ENCODE data around the gene SPAG16. TPM values are rescaled to one million over a fixed set of nuclear protein-coding genes. Genes with fewer than 3 reads are reported as not detected.
A peak's percentile ranks its signal among the peaks of the same experiment; 100 is the strongest.

SPAG16 gene
- total RNA-seq, 1 experiment from 2014 or later = 0.30 TPM

DNA sequence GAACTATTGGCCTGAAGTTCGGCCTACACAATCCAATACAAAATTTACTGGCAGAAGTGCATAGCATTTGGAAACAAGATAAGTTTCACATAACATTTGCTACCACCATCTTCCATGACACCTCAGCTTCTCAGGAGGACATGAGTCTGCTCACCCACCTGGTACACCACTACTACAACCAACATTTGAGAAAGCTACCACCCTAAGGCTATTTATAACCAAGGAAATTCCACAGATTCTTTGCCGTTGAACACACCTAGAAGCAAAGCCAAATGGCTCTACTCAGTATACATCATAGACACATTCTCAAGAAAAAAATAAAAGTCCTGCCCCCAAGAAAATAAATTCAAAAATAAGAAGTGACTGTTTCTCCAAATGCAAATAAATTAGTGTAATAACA is 145.3 kb downstream of the SPAG16 start:
- Histone ChIP-seq H3K9me2 (ENCODE audit: insufficient read depth) (no peaks in the 10 kb centered on the region), H3K4me1 (ENCODE audit: control insufficient read depth in 1 of 2, insufficient read depth in 2 of 2, low read length in 2 of 2) (peaks cover 0 to 10% of the 10 kb centered on the region in 2 experiments; a peak in 2 of 4 replicates), H3K27me3 (ENCODE audit: insufficient read depth, low read length) (no peaks in the 10 kb centered on the region), H3K36me3 (ENCODE audit: control insufficient read depth in 1 of 2, insufficient read depth in 2 of 2, low read length in 2 of 2) (no peaks in the 10 kb centered on the region), H3K4me2 (ENCODE audit: low read length) (peak overlapping the region; percentile 37), H2AFZ (ENCODE audit: low read depth, low read length, poor library complexity, severe bottlenecking) (peak overlapping the region; percentile 50), H3K27ac (ENCODE audit: low read depth, low read length) (no peak overlapping the region), H3K9me3 (ENCODE audit: control insufficient read depth in 1 of 2, insufficient read depth in 1 of 2, low read depth in 1 of 2, low read length in 2 of 2) (no peaks in the 10 kb centered on the region), H3K79me2 (ENCODE audit: insufficient read depth, low read length) (no peaks in the 10 kb centered on the region), H3K4me3 (replicated peaks in 1 of 2; ENCODE audit: low read depth in 1 of 2, low read length in 2 of 2) (0 out of 4 replicates have a peak overlapping the region, but pooled peaks of 1 of the 2 experiments have one; percentile 5), H3K9ac (ENCODE audit: low read length) (no peak overlapping the region), H4K20me1 (ENCODE audit: insufficient read depth) (no peaks in the 10 kb centered on the region)
- RAD21 ChIA-PET (ENCODE audit: low non-redundant PET in 1 of 2, low total read pairs in 2 of 2, uncharacterized antibody in 2 of 2, unreplicated experiment in 2 of 2) = no interaction called here
- no peak for DNase-seq (ENCODE audit: low read depth, low spot score)
- peak; percentile 38; the same call in 1 of the 2 replicates for ATAC-seq
- POLR2A ChIA-PET = no interaction called here
- CTCF ChIA-PET = no interaction called here
- BruUV-seq (replicated peaks) = no TSS peak
- TF ChIP-seq TCF7L2 (IDR thresholded peaks at IDR 0.05; ENCODE audit: borderline replicate concordance, extremely low read depth, insufficient read depth, insufficient read length) = no peak
- TF ChIP-seq, protein P1, sequence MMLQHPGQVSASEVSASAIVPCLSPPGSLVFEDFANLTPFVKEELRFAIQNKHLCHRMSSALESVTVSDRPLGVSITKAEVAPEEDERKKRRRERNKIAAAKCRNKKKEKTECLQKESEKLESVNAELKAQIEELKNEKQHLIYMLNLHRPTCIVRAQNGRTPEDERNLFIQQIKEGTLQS (IDR thresholded peaks at IDR 0.05) = no peak
- TF ChIP-seq, protein P2, sequence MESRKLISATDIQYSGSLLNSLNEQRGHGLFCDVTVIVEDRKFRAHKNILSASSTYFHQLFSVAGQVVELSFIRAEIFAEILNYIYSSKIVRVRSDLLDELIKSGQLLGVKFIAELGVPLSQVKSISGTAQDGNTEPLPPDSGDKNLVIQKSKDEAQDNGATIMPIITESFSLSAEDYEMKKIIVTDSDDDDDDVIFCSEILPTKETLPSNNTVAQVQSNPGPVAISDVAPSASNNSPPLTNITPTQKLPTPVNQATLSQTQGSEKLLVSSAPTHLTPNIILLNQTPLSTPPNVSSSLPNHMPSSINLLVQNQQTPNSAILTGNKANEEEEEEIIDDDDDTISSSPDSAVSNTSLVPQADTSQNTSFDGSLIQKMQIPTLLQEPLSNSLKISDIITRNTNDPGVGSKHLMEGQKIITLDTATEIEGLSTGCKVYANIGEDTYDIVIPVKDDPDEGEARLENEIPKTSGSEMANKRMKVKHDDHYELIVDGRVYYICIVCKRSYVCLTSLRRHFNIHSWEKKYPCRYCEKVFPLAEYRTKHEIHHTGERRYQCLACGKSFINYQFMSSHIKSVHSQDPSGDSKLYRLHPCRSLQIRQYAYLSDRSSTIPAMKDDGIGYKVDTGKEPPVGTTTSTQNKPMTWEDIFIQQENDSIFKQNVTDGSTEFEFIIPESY (IDR thresholded peaks at IDR 0.05; ENCODE audit: extremely low read depth, insufficient replicate concordance, low read length) = no peak
- intact Hi-C loops (cut with micrococcal nuclease) = no loop called here

GRCh38 chr2:213443921-213444320 is 159.7 kb downstream of the SPAG16 start:
- ChIA-PET CTCF (no interaction called here), RAD21 (ENCODE audit: low non-redundant PET in 1 of 2, low total read pairs in 2 of 2, uncharacterized antibody in 2 of 2, unreplicated experiment in 2 of 2) (no interaction called here), POLR2A (no interaction called here)
- Histone ChIP-seq H3K9me3 (ENCODE audit: control insufficient read depth in 1 of 2, insufficient read depth in 1 of 2, low read depth in 1 of 2, low read length in 2 of 2) (no peaks in the 10 kb centered on the region), H3K4me3 (replicated peaks in 1 of 2; ENCODE audit: low read depth in 1 of 2, low read length in 2 of 2) (no peak overlapping the region), H3K27ac (ENCODE audit: low read depth, low read length) (no peak overlapping the region), H2AFZ (ENCODE audit: low read depth, low read length, poor library complexity, severe bottlenecking) (no peak overlapping the region), H3K9me2 (ENCODE audit: insufficient read depth) (no peaks in the 10 kb centered on the region), H3K4me2 (ENCODE audit: low read length) (no peak overlapping the region), H3K36me3 (ENCODE audit: control insufficient read depth in 1 of 2, insufficient read depth in 2 of 2, low read length in 2 of 2) (no peaks in the 10 kb centered on the region), H4K20me1 (ENCODE audit: insufficient read depth) (no peaks in the 10 kb centered on the region), H3K27me3 (ENCODE audit: insufficient read depth, low read length) (no peaks in the 10 kb centered on the region), H3K4me1 (ENCODE audit: control insufficient read depth in 1 of 2, insufficient read depth in 2 of 2, low read length in 2 of 2) (no peaks in the 10 kb centered on the region), H3K9ac (ENCODE audit: low read length) (no peak overlapping the region), H3K79me2 (ENCODE audit: insufficient read depth, low read length) (no peaks in the 10 kb centered on the region)
- intact Hi-C loops (cut with micrococcal nuclease) = no loop called here
- no peak for ATAC-seq
- no peak for DNase-seq (ENCODE audit: low read depth, low spot score)
- TF ChIP-seq RAD21 (IDR thresholded peaks at IDR 0.05; ENCODE audit: low read depth) (no peak), FOSL1 (IDR thresholded peaks at IDR 0.05; ENCODE audit: low read depth) (no peak), EGR1 (IDR thresholded peaks at IDR 0.05; ENCODE audit: low read depth) (no peak)
- BruUV-seq (replicated peaks) = no TSS peak
